Measurements from ENCODE around the gene LMLN.
"Not testable (repeated sequence)": the region's sequence is repeated elsewhere in the genome, so short reads cannot be mapped to it uniquely, and the experiment has no call there.

The LMLN gene

GRCh38 chr3:197959891-197960693, at the start of gene LMLN:
TSS of gene LMLN (plus strand) at chr3:197960217. CDS start at chr3:197960246, 29 bp downstream.
- DNase-seq: peak; percentile 83

- no peak for DNase-seq
Observed at GRCh38 chr3:197912741-197913476, 47.1 kb upstream of the LMLN start.

- DNase-seq: no peak
Observed at GRCh38 chr3:197913641-197914380, 46.2 kb upstream of the LMLN start.

GRCh38 chr3:197921429-197922275, 38.4 kb upstream of the LMLN start:
- not testable (repeated sequence) for DNase-seq

GRCh38 chr3:197926418-197926817, 33.6 kb upstream of the LMLN start:
- DNase-seq: no peak

GRCh38 chr3:197927578-197927977, 32.4 kb upstream of the LMLN start:
- DNase-seq: not testable (repeated sequence)

- no peak for DNase-seq
Observed at GRCh38 chr3:197936819-197937384, 23.1 kb upstream of the LMLN start.

GRCh38 chr3:197940745-197941384, 19.2 kb upstream of the LMLN start:
- DNase-seq: no peak

GRCh38 chr3:197942956-197943556, 17.0 kb upstream of the LMLN start:
- DNase-seq: no peak

GRCh38 chr3:197949191-197949777, 10.7 kb upstream of the LMLN start:
- DNase-seq: no peak

GRCh38 chr3:197949778-197950676, 10.0 kb upstream of the LMLN start, which contains the start of gene RPL35A:
TSS of gene RPL35A (plus strand) at chr3:197950190. CDS start at chr3:197950968, 778 bp downstream.
- DNase-seq: peak; percentile 79

- no peak for DNase-seq
Observed at GRCh38 chr3:197950677-197951061, 9.3 kb upstream of the LMLN start.

- DNase-seq: no peak
Observed at GRCh38 chr3:197951392-197951990, 8.5 kb upstream of the LMLN start.

- no peak for DNase-seq
Observed at GRCh38 chr3:197952440-197952839, 7.6 kb upstream of the LMLN start.

- DNase-seq: no peak
Observed at GRCh38 chr3:197953325-197953724, 6.7 kb upstream of the LMLN start.

GRCh38 chr3:197953881-197954280, 6.1 kb upstream of the LMLN start:
- no peak for DNase-seq

GRCh38 chr3:197955892-197956477, 4.0 kb upstream of the LMLN start:
- no peak for DNase-seq

GRCh38 chr3:197956626-197956988, 3.4 kb upstream of the LMLN start:
- no peak for DNase-seq

- DNase-seq: no peak
Observed at GRCh38 chr3:197957790-197958133, 2.3 kb upstream of the LMLN start.

All from NCI-H1048 (cell line).